ENCODE data around the gene KLF16. TPM values are rescaled to one million over a fixed set of nuclear protein-coding genes. Genes with fewer than 3 reads are reported as not detected.
"Not testable (repeated sequence)": the region's sequence is repeated elsewhere in the genome, so short reads cannot be mapped to it uniquely, and the experiment has no call there.

KLF16 gene
- total RNA-seq, 2 experiments from 2014 or later: 22.6 to 28.1 TPM

GRCh38 chr19:1902923-1903322, 39.5 kb upstream of the KLF16 start:
- Mint-ChIP-seq H3K27ac (peak overlapping the region; percentile 63), H3K36me3 (no peaks in the 10 kb centered on the region), H3K27me3 (no peaks in the 10 kb centered on the region), H3K4me3 (no peak overlapping the region), H3K4me1 (peaks cover 34% of the 10 kb centered on the region), H3K9me3 (ENCODE audit: low read depth) (no peaks in the 10 kb centered on the region)
- DNase-seq (no peak), ATAC-seq (no peak)
- CTCF ChIA-PET: interaction anchor here (0.7 to 3.3 kb wide), 7 partner anchors 13 to 167 kb away, joined by 3 to 17 read pairs (median 3); no protein-coding TSS in a partner anchor

- Mint-ChIP-seq H3K27ac (no peak overlapping the region), H3K4me3 (no peak overlapping the region), H3K9me3 (ENCODE audit: low read depth) (no peaks in the 10 kb centered on the region), H3K4me1 (peaks cover 42% of the 10 kb centered on the region), H3K27me3 (no peaks in the 10 kb centered on the region), H3K36me3 (no peaks in the 10 kb centered on the region)
- ATAC-seq (no peak), DNase-seq (no peak)
- CTCF ChIA-PET: interaction anchor here (1.9 to 3.3 kb wide), 2 partner anchors 27 to 37 kb away, joined by 10 to 17 read pairs; no protein-coding TSS in a partner anchor
These were observed 38.6 kb upstream of the KLF16 start for GRCh38 chr19:1901940-1902404.

- Mint-ChIP-seq H3K27me3 (no peaks in the 10 kb centered on the region), H3K4me1 (peaks cover 43% of the 10 kb centered on the region), H3K36me3 (no peaks in the 10 kb centered on the region), H3K4me3 (peak overlapping the region; percentile 82), H3K9me3 (ENCODE audit: low read depth) (no peaks in the 10 kb centered on the region), H3K27ac (peak overlapping the region; percentile 98)
- DNase-seq (no peak), ATAC-seq (no peak)
- CTCF ChIA-PET: interaction anchor here (1.2 to 2.8 kb wide), 10 partner anchors 9 to 488 kb away, joined by 3 to 27 read pairs (median 10); partner anchors contain the start of gene ABHD17A
These were observed 33.1 kb upstream of the KLF16 start for GRCh38 chr19:1896508-1896907.

- H3K27ac Mint-ChIP-seq: peak overlapping the region; percentile 42
- peaks cover 41% of the 10 kb centered on the region for H3K4me1 Mint-ChIP-seq
- H3K27me3 Mint-ChIP-seq: no peaks in the 10 kb centered on the region
- H3K36me3 Mint-ChIP-seq: no peaks in the 10 kb centered on the region
- no peak overlapping the region for H3K4me3 Mint-ChIP-seq
- DNase-seq: no peak
- CTCF ChIA-PET: interaction anchor here (1.2 to 1.6 kb wide), 2 partner anchors 29 to 56 kb away, joined by 3 to 6 read pairs; no protein-coding TSS in a partner anchor
- no peak for ATAC-seq
- H3K9me3 Mint-ChIP-seq (ENCODE audit: low read depth): no peaks in the 10 kb centered on the region
These were observed 30.4 kb upstream of the KLF16 start for GRCh38 chr19:1893791-1894190.

GRCh38 chr19:1889907-1890306, 26.5 kb upstream of the KLF16 start:
- ATAC-seq: no peak
- CTCF ChIA-PET: interaction anchor here (1.6 kb wide), 2 partner anchors 13 to 266 kb away, joined by 3 to 4 read pairs; no protein-coding TSS in a partner anchor
- no peaks in the 10 kb centered on the region for H3K27me3 Mint-ChIP-seq
- no peak overlapping the region for H3K27ac Mint-ChIP-seq
- H3K36me3 Mint-ChIP-seq: no peaks in the 10 kb centered on the region
- peaks cover 17% of the 10 kb centered on the region for H3K4me1 Mint-ChIP-seq
- H3K9me3 Mint-ChIP-seq (ENCODE audit: low read depth): no peaks in the 10 kb centered on the region
- no peak overlapping the region for H3K4me3 Mint-ChIP-seq
- no peak for DNase-seq

- no peak for DNase-seq
- CTCF ChIA-PET: interaction anchor here (2.8 kb wide), 1 partner anchor 9 kb away, joined by 13 read pairs; no protein-coding TSS in a partner anchor
- peaks cover 10% of the 10 kb centered on the region for H3K36me3 Mint-ChIP-seq
- ATAC-seq: no peak
- H3K27me3 Mint-ChIP-seq: no peaks in the 10 kb centered on the region
- no peak overlapping the region for H3K27ac Mint-ChIP-seq
- peaks cover 20% of the 10 kb centered on the region for H3K4me1 Mint-ChIP-seq
- no peaks in the 10 kb centered on the region for H3K9me3 Mint-ChIP-seq (ENCODE audit: low read depth)
- H3K4me3 Mint-ChIP-seq: no peak overlapping the region
These were observed 25.0 kb upstream of the KLF16 start for GRCh38 chr19:1888385-1888784.

GRCh38 chr19:1886360-1886759, 23.0 kb upstream of the KLF16 start:
- not testable (repeated sequence) for ATAC-seq; DNase-seq; H3K9me3 Mint-ChIP-seq (ENCODE audit: low read depth); H3K27me3 Mint-ChIP-seq; H3K27ac Mint-ChIP-seq; H3K4me3 Mint-ChIP-seq
- H3K4me1 Mint-ChIP-seq: peaks cover 29% of the 10 kb centered on the region
- CTCF ChIA-PET: interaction anchor here (0.9 to 1.4 kb wide), 2 partner anchors 9 to 10 kb away, joined by 3 read pairs; no protein-coding TSS in a partner anchor
- peaks cover 18% of the 10 kb centered on the region for H3K36me3 Mint-ChIP-seq

GRCh38 chr19:1885398-1886119, 22.2 kb upstream of the KLF16 start, which contains the start of gene ABHD17A:
Gene ABHD17A (minus strand): TSS chr19:1885496. CDS start chr19:1881566, 3,930 bp downstream.
- DNase-seq (peak; percentile 96), ATAC-seq (peak; percentile 70)
- peak within 1 kb of the TSS; percentile 98 for H3K27ac Mint-ChIP-seq
- peaks cover 18% of the 10 kb centered on the region for H3K36me3 Mint-ChIP-seq
- not testable (repeated sequence) for H3K9me3 Mint-ChIP-seq (ENCODE audit: low read depth); H3K27me3 Mint-ChIP-seq
- peak within 1 kb of the TSS; percentile 90 for H3K4me3 Mint-ChIP-seq
- H3K4me1 Mint-ChIP-seq: peaks cover 32% of the 10 kb centered on the region
- CTCF ChIA-PET: interaction anchor here (0.6 to 2.4 kb wide), 5 partner anchors 9 to 21 kb away, joined by 3 to 12 read pairs (median 3); no protein-coding TSS in a partner anchor

- H3K9me3 Mint-ChIP-seq (ENCODE audit: low read depth): no peaks in the 10 kb centered on the region
- CTCF ChIA-PET: interaction anchor here (0.6 to 2.4 kb wide), 3 partner anchors 9 to 20 kb away, joined by 3 to 12 read pairs (median 4); no protein-coding TSS in a partner anchor
- H3K4me3 Mint-ChIP-seq: peak overlapping the region; percentile 90
- H3K36me3 Mint-ChIP-seq: peaks cover 18% of the 10 kb centered on the region
- H3K27ac Mint-ChIP-seq: peak overlapping the region; percentile 98
- H3K27me3 Mint-ChIP-seq: no peaks in the 10 kb centered on the region
- peaks cover 39% of the 10 kb centered on the region for H3K4me1 Mint-ChIP-seq
- ATAC-seq: peak; percentile 10
- no peak for DNase-seq
These were observed 21.4 kb upstream of the KLF16 start for GRCh38 chr19:1884719-1885334.

GRCh38 chr19:1884291-1884718, 20.9 kb upstream of the KLF16 start:
- peaks cover 18% of the 10 kb centered on the region for H3K36me3 Mint-ChIP-seq
- H3K9me3 Mint-ChIP-seq (ENCODE audit: low read depth): no peaks in the 10 kb centered on the region
- ATAC-seq: peak; percentile 20
- H3K4me3 Mint-ChIP-seq: peak overlapping the region; percentile 90
- peak; percentile 73 for DNase-seq
- peaks cover 40% of the 10 kb centered on the region for H3K4me1 Mint-ChIP-seq
- H3K27me3 Mint-ChIP-seq: no peaks in the 10 kb centered on the region
- CTCF ChIA-PET: interaction anchor here (1.3 to 2.4 kb wide), 2 partner anchors 13 to 20 kb away, joined by 4 to 12 read pairs; no protein-coding TSS in a partner anchor
- peak overlapping the region; percentile 98 for H3K27ac Mint-ChIP-seq

- CTCF ChIA-PET: interaction anchor here (2.4 kb wide), 1 partner anchor 13 kb away, joined by 12 read pairs; no protein-coding TSS in a partner anchor
- DNase-seq (peak; percentile 57), ATAC-seq (peak; percentile 10)
- Mint-ChIP-seq H3K9me3 (ENCODE audit: low read depth) (no peaks in the 10 kb centered on the region), H3K4me3 (peak overlapping the region; percentile 90), H3K36me3 (peaks cover 18% of the 10 kb centered on the region), H3K4me1 (peaks cover 40% of the 10 kb centered on the region), H3K27ac (peak overlapping the region; percentile 98), H3K27me3 (no peaks in the 10 kb centered on the region)
These were observed 20.4 kb upstream of the KLF16 start for GRCh38 chr19:1883784-1884183.

GRCh38 chr19:1882786-1883692, 19.7 kb upstream of the KLF16 start:
- CTCF ChIA-PET: interaction anchor here (0.8 to 2.4 kb wide), 6 partner anchors 8 to 47 kb away, joined by 3 to 12 read pairs (median 6); no protein-coding TSS in a partner anchor
- Mint-ChIP-seq H3K27ac (peak overlapping the region; percentile 98), H3K4me1 (peaks cover 40% of the 10 kb centered on the region), H3K27me3 (no peaks in the 10 kb centered on the region), H3K9me3 (ENCODE audit: low read depth) (no peaks in the 10 kb centered on the region), H3K36me3 (peaks cover 18% of the 10 kb centered on the region), H3K4me3 (peak overlapping the region; percentile 90)
- DNase-seq (no peak), ATAC-seq (peak; percentile 1)
